Gastrocnemius medialis (tissue), 4 donors: ENCODE data around the gene KRTAP10-2.

Experiments
- POLR2A ChIP-seq, 2 donors: fragments of 450-650 bp; IDR thresholded peaks; one replicate each; pipeline ENCODE4 v1.6.1; 2017; ENCODE audit warnings: antibody characterized with exemption in 2 of 2, mild to moderate bottlenecking in 2 of 2, moderate library complexity in 2 of 2
- TF ChIP-seq, protein P1 (sequence below), 5 experiments: fragments of 450-650 bp in 3 of 5; fragments of 200-600 bp in 2 of 5; sonication (generic) in 2 of 5; IDR thresholded peaks in 4 of 5; conservative IDR thresholded peaks in 1 of 5; 1 replicate in 4 of 5; 2 replicates in 1 of 5; pipeline ENCODE4 v1.5.1; 2016 to 2019; ENCODE audit warnings: antibody characterized with exemption in 5 of 5, mild to moderate bottlenecking in 3 of 5, moderate library complexity in 3 of 5

DNA sequence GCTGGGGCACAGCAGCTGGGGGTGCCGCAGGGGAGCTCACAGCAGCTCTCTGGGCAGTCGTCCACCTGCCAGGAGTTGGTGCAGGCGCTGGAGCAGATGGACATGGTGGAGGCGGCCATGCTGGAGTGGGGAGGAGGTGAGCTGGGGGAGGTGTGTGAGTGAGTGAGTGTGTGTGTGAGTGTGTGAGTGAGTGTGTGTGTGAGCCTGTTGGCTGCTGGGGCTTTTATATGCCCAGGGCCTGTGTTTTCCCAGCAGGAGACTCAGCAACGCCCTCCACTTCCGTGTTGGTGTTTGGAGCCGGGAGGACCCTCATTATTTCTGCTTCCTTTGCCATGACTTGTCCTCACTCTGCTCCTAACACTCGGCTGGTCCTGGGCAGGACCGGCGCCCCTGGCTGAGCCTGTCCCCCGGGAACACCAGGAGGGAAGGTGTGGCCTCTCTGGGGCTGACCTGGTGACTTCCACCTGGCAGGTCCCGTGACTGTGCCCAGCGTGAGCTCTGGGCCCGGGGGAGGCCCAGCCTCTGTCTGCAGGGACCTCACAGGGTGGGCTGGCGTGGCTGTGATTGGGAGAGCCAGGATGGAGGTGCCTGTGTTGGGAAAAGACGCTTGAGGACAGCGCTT lies at the start of gene KRTAP10-2:
- TF ChIP-seq, protein P1, sequence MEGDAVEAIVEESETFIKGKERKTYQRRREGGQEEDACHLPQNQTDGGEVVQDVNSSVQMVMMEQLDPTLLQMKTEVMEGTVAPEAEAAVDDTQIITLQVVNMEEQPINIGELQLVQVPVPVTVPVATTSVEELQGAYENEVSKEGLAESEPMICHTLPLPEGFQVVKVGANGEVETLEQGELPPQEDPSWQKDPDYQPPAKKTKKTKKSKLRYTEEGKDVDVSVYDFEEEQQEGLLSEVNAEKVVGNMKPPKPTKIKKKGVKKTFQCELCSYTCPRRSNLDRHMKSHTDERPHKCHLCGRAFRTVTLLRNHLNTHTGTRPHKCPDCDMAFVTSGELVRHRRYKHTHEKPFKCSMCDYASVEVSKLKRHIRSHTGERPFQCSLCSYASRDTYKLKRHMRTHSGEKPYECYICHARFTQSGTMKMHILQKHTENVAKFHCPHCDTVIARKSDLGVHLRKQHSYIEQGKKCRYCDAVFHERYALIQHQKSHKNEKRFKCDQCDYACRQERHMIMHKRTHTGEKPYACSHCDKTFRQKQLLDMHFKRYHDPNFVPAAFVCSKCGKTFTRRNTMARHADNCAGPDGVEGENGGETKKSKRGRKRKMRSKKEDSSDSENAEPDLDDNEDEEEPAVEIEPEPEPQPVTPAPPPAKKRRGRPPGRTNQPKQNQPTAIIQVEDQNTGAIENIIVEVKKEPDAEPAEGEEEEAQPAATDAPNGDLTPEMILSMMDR (IDR thresholded peaks at IDR 0.05 in 4 of 5, conservative IDR thresholded peaks at IDR 0.05 in 1 of 5) = no peak
- TF ChIP-seq POLR2A (IDR thresholded peaks at IDR 0.05) = no peak
